GM18907 (cell line): ENCODE measurements around the gene DUSP19.
A peak's percentile ranks its signal among the peaks of the same experiment; 100 is the strongest.

Experiments used
- ATAC-seq: cut with Tn5 transposase; IDR thresholded peaks from one replicate; pipeline ENCODE4 v1.9.1; 2021; ENCODE audit warnings: mild to moderate bottlenecking, moderate library complexity; ENCODE audit not compliant: unreplicated experiment

DUSP19 gene

DNA sequence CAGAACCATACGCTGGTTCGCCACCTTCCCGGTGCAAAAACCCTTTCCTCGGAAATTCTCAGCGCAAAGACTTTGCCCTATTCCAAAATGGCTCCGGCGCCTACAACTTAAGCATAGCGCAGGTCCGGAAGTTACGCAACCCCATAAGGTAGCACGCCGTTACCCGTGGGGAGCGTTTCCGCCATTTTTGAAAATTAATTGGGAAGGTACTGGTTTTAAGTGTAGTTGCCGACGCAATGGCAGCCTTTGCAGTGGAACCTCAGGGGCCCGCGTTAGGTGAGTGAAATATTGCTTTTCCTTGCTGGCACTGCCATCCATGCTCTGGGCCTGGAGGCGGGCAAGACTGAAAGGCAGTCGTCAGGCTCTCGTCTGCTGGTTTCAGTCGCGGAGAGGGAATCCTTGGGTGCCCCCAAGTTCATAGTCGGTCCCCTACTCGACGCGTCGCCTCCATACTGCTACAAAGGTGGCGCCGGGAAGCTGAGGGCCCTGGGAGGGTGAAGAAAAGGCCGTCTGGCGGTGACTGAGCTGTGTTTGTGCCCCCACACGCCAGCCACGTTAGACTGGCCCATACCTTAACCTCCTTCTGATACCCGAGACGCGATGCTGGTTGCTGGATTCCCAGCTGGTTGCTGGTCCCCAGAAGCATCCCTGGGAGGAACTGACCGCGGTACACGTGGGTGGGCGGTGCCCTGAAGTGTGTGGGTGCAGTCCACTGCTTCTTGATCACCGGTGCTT, 45.8 kb downstream of the DUSP19 start, which contains the start of gene NUP35:
Gene NUP35, plus strand, starts transcription at position 222 of the 735 bp plus-strand sequence. Its CDS starts 15 bp downstream, at position 237.
- ATAC-seq = peak; percentile 89

GRCh38 chr2:183124957-183125255, 46.4 kb downstream of the DUSP19 start:
- ATAC-seq = no peak

- ATAC-seq = no peak
These were observed 47.3 kb downstream of the DUSP19 start for GRCh38 chr2:183125659-183126341.

GRCh38 chr2:183126635-183127034, 48.1 kb downstream of the DUSP19 start:
- ATAC-seq = no peak

- ATAC-seq = no peak
These were observed 55.5 kb downstream of the DUSP19 start for GRCh38 chr2:183134016-183134415.

- ATAC-seq = no peak
These were observed 70.4 kb downstream of the DUSP19 start for GRCh38 chr2:183148955-183149354.

- no peak for ATAC-seq
These were observed 70.9 kb downstream of the DUSP19 start for GRCh38 chr2:183149489-183149888.
